Testis (tissue), 5 donors: Measurements from ENCODE around the gene TMEM116. TPM values are rescaled to one million over a fixed set of nuclear protein-coding genes. Genes with fewer than 3 reads are reported as not detected.
"Not testable (repeated sequence)": the region's sequence is repeated elsewhere in the genome, so short reads cannot be mapped to it uniquely, and the experiment has no call there.

Source experiments
- DNase-seq: peaks from one replicate; pipeline ENCODE4 v3.0.0-alpha.2; 2019
- H3K27ac ChIP-seq, 2 donors: fragments of 200-600 bp; sonication (generic); one replicate each; pipeline ENCODE4 v1.5.1; 2019
- H3K27me3 ChIP-seq: fragments of 200-600 bp; sonication (generic); one replicate; pipeline ENCODE4 v1.5.1; 2019
- H3K36me3 ChIP-seq: fragments of 200-600 bp; sonication (generic); one replicate; pipeline ENCODE4 v1.5.1; 2017; ENCODE audit warnings: low read depth; ENCODE audit errors: missing control alignments
- H3K4me1 ChIP-seq: fragments of 200-600 bp; sonication (generic); one replicate; pipeline ENCODE4 v1.5.1; 2019
- H3K4me3 ChIP-seq, 2 donors: fragments of 200-600 bp; sonication (generic); one replicate each; pipeline ENCODE4 v1.5.1; 2017 to 2019
- H3K9me3 ChIP-seq: fragments of 200-600 bp; sonication (generic); one replicate; pipeline ENCODE4 v1.5.1; 2017
- POLR2A ChIP-seq: fragments of 450-650 bp; IDR thresholded peaks from one replicate; pipeline ENCODE4 v1.6.1; 2017; ENCODE audit warnings: antibody characterized with exemption, mild to moderate bottlenecking, moderate library complexity
- WGBS, 2 donors: methylation state at CpG; one replicate each; pipeline ENCODE4 v1.1.5; 2018; 5-methylcytosine and 5-hydroxymethylcytosine counted together
- intact Hi-C: fragments of 100-400 bp; cut with DNase I; formaldehyde crosslinking; loops from one replicate; pipeline ENCODE4 v1.15.1; 2023; ENCODE audit warnings: low total_unique reads
- long read RNA-seq, 2 donors: transcript quantifications; one replicate each; lab custom pipeline, GENCODE V29; 2026
- polyA plus RNA-seq: library from polyadenylated mRNA; stranded (reverse); fragments of 350-450 nt; fragmentation: Illumina TruSeq; extraction: RNeasy Lipid Tissue Mini Kit (QIAGEN cat#74804); gene quantifications from one replicate; pipeline ENCODE4 v1.2.3, GENCODE V29; 2014; ENCODE audit warnings: low read depth, low replicate concordance; ENCODE audit not compliant: insufficient read depth
- total RNA-seq, 2 donors: library from RNA; depleted of rRNA; stranded (reverse); fragments of >200 nt; gene quantifications; one replicate each; pipeline ENCODE4 v1.2.3, GENCODE V29; 2016
- TF ChIP-seq, protein P1 (sequence below), 3 experiments: fragments of 450-650 bp in 2 of 3; fragments of 200-600 bp in 1 of 3; sonication (generic) in 1 of 3; IDR thresholded peaks; one replicate each; pipeline ENCODE4 v1.5.1; 2016 to 2019; ENCODE audit warnings: antibody characterized with exemption in 3 of 3, mild to moderate bottlenecking in 2 of 3, moderate library complexity in 1 of 3

The TMEM116 gene
- 10 to 100 TPM; 38.5 to 48.0 TPM for total RNA-seq
- 106 TPM for polyA plus RNA-seq
- long read RNA-seq, donor 1, partial matches to known transcripts = 0 of 3 reads
- long read RNA-seq, donor 1, other reads (novel, unspliced or antisense) = 0 of 3 reads
- long read RNA-seq, donor 2, partial matches to known transcripts = 194 of 217 reads
- long read RNA-seq, donor 2, other reads (novel, unspliced or antisense) = 23 of 217 reads

- Histone ChIP-seq H3K36me3 (no peaks in the 10 kb centered on the region), H3K9me3 (no peaks in the 10 kb centered on the region), H3K27me3 (no peaks in the 10 kb centered on the region), H3K4me3 (peak within 1 kb of the TSS; percentile 89 to 96), H3K27ac (peak within 1 kb of the TSS; percentile 92 to 96), H3K4me1 (peaks cover 26% of the 10 kb centered on the region)
- peak; percentile 21 for TF ChIP-seq POLR2A
- TF ChIP-seq, protein P1, sequence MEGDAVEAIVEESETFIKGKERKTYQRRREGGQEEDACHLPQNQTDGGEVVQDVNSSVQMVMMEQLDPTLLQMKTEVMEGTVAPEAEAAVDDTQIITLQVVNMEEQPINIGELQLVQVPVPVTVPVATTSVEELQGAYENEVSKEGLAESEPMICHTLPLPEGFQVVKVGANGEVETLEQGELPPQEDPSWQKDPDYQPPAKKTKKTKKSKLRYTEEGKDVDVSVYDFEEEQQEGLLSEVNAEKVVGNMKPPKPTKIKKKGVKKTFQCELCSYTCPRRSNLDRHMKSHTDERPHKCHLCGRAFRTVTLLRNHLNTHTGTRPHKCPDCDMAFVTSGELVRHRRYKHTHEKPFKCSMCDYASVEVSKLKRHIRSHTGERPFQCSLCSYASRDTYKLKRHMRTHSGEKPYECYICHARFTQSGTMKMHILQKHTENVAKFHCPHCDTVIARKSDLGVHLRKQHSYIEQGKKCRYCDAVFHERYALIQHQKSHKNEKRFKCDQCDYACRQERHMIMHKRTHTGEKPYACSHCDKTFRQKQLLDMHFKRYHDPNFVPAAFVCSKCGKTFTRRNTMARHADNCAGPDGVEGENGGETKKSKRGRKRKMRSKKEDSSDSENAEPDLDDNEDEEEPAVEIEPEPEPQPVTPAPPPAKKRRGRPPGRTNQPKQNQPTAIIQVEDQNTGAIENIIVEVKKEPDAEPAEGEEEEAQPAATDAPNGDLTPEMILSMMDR (IDR thresholded peaks at IDR 0.05) = peak; percentile 41 to 67 (median 65)
- DNase-seq = peak; percentile 99
- WGBS, 2 donors = 0% methylated on average over 52 to 67 of the region's 67 CpGs
- intact Hi-C loops = no loop called here
Observed at GRCh38 chr12:112012775-112013600, at the start of gene TMEM116, which contains the start of gene ERP29. TMEM116 (minus strand) TSS chr12:112013165; CDS start chr12:112005270, 7,895 bp downstream. ERP29 (plus strand) TSS chr12:112013426; CDS start chr12:112013466, 40 bp downstream.

DNA sequence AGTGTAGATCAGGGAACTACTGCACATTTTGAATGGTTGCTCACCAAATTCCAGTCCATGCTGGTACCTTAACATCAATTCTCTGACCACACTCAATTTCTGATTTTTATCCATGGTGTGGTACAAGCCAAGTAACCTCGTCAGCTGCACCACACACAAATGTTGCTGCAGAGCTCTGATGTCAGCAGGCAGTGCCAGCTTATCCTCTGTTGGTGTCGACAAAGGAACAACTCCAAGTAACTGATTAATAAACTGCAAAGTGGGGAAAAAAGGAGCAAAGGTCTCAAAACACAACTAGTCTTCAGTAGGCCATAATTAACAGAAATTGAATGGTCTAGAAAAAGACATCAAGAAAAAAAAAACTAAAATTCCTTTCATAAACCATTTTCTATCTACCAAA lies 48.2 kb upstream of the TMEM116 start:
- no peaks in the 10 kb centered on the region for H3K9me3 ChIP-seq
- no peak for DNase-seq
- no peak overlapping the region for H3K4me3 ChIP-seq
- 73 to 74% methylated on average over 2 of the region's 2 CpGs for WGBS, 2 donors
- H3K27ac ChIP-seq = no peak overlapping the region
- H3K36me3 ChIP-seq = no peaks in the 10 kb centered on the region
- H3K27me3 ChIP-seq = no peaks in the 10 kb centered on the region
- intact Hi-C loops = no loop called here
- peaks cover 13% of the 10 kb centered on the region for H3K4me1 ChIP-seq
- TF ChIP-seq POLR2A = no peak
- TF ChIP-seq, protein P1 (IDR thresholded peaks at IDR 0.05) = no peak

DNA sequence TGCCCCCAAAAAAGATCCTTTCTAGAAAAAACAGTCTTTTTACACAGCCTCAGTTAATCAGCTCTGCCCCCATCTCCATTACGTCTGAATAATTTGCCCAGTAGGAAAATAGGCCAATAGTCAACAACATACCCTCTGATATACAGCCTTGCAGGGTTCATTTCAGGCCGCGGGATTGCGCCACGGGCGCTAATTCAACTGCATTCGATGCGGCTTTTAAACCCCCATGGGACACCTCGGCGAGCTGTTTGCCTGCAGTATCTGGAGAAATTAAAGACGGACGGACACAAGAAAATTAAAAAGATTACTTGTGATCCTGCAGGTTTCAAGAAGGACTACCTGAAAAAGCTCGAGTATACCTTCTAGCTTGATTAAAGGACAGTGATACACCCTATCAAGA lies 36.4 kb upstream of the TMEM116 start:
- H3K4me1 ChIP-seq = no peaks in the 10 kb centered on the region
- H3K27ac ChIP-seq = peak overlapping the region in 1 of 2 donors; percentile 50
- 93% methylated on average over 13 of the region's 13 CpGs for WGBS, 2 donors
- no peak for DNase-seq
- TF ChIP-seq, protein P1 (IDR thresholded peaks at IDR 0.05) = no peak
- TF ChIP-seq POLR2A = no peak
- no peaks in the 10 kb centered on the region for H3K27me3 ChIP-seq
- no peaks in the 10 kb centered on the region for H3K36me3 ChIP-seq
- intact Hi-C loops = no loop called here
- H3K9me3 ChIP-seq = no peaks in the 10 kb centered on the region
- no peak overlapping the region for H3K4me3 ChIP-seq

GRCh38 chr12:112046003-112046402 lies 33.0 kb upstream of the TMEM116 start:
- intact Hi-C loops = no loop called here
- Histone ChIP-seq H3K4me3 (no peak overlapping the region), H3K27ac (no peak overlapping the region), H3K4me1 (no peaks in the 10 kb centered on the region), H3K9me3 (no peaks in the 10 kb centered on the region), H3K36me3 (no peaks in the 10 kb centered on the region), H3K27me3 (no peaks in the 10 kb centered on the region)
- DNase-seq = no peak
- WGBS, 2 donors = 61 to 69% methylated on average over 4 of the region's 4 CpGs
- TF ChIP-seq POLR2A = no peak
- TF ChIP-seq, protein P1 (IDR thresholded peaks at IDR 0.05) = no peak

- H3K27me3 ChIP-seq, H3K4me3 ChIP-seq, H3K4me1 ChIP-seq, DNase-seq, H3K36me3 ChIP-seq, H3K9me3 ChIP-seq, intact Hi-C loops, H3K27ac ChIP-seq: not testable (repeated sequence)
- WGBS, 2 donors = 95% methylated on average over 12 of the region's 12 CpGs
Observed at GRCh38 chr12:112036614-112037013, 23.6 kb upstream of the TMEM116 start.
